Gastrocnemius medialis (tissue), 4 donors: ENCODE data around the gene CLNK.

ENCODE experiments used
- POLR2A ChIP-seq, 2 donors: fragments of 450-650 bp; IDR thresholded peaks; one replicate each; pipeline ENCODE4 v1.6.1; 2017; ENCODE audit warnings: antibody characterized with exemption in 2 of 2, mild to moderate bottlenecking in 2 of 2, moderate library complexity in 2 of 2
- TF ChIP-seq, protein P1 (sequence below), 5 experiments: fragments of 450-650 bp in 3 of 5; fragments of 200-600 bp in 2 of 5; sonication (generic) in 2 of 5; IDR thresholded peaks in 4 of 5; conservative IDR thresholded peaks in 1 of 5; 1 replicate in 4 of 5; 2 replicates in 1 of 5; pipeline ENCODE4 v1.5.1; 2016 to 2019; ENCODE audit warnings: antibody characterized with exemption in 5 of 5, mild to moderate bottlenecking in 3 of 5, moderate library complexity in 3 of 5

DNA sequence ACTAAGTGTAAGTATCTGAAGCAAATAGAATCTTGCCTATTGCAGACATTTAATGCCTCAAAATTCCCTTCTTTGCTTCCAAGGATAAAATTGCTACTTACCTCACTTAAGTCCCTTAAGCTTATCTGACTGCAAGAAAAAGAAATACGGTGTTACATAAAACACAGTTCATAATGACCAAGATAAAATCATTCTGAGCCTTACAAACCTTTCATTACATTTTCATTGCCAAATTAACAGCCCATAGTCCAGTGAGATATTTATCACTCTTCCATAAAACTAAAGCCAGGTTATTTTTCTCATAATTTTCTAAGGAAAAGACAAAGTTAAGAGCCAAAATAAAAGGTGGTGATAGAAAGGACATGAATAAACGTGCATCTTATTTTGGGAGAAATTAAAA lies 152.4 kb downstream of the CLNK start:
- TF ChIP-seq, protein P1, sequence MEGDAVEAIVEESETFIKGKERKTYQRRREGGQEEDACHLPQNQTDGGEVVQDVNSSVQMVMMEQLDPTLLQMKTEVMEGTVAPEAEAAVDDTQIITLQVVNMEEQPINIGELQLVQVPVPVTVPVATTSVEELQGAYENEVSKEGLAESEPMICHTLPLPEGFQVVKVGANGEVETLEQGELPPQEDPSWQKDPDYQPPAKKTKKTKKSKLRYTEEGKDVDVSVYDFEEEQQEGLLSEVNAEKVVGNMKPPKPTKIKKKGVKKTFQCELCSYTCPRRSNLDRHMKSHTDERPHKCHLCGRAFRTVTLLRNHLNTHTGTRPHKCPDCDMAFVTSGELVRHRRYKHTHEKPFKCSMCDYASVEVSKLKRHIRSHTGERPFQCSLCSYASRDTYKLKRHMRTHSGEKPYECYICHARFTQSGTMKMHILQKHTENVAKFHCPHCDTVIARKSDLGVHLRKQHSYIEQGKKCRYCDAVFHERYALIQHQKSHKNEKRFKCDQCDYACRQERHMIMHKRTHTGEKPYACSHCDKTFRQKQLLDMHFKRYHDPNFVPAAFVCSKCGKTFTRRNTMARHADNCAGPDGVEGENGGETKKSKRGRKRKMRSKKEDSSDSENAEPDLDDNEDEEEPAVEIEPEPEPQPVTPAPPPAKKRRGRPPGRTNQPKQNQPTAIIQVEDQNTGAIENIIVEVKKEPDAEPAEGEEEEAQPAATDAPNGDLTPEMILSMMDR (IDR thresholded peaks at IDR 0.05 in 4 of 5, conservative IDR thresholded peaks at IDR 0.05 in 1 of 5), result no peak
- no peak for TF ChIP-seq POLR2A (IDR thresholded peaks at IDR 0.05)
